Skeletal muscle tissue (tissue), 4 donors: ENCODE results near the gene SEC22C. TPM values are rescaled to one million over a fixed set of nuclear protein-coding genes. Genes with fewer than 3 reads are reported as not detected.

Source experiments
- H3K27ac ChIP-seq: one replicate; pipeline ENCODE4 v1.7.0; 2013; ENCODE audit warnings: mild to moderate bottlenecking, low read depth, low read length, inconsistent platforms
- H3K27me3 ChIP-seq, 3 donors: one replicate each; pipeline ENCODE4 v1.7.0; 2013; ENCODE audit warnings: low read length in 3 of 3; ENCODE audit not compliant: control insufficient read depth in 3 of 3, insufficient read depth in 3 of 3
- H3K36me3 ChIP-seq, 3 donors: one replicate each; pipeline ENCODE4 v1.7.0; 2013; ENCODE audit warnings: low read length in 3 of 3; ENCODE audit not compliant: control insufficient read depth in 3 of 3, insufficient read depth in 3 of 3
- H3K4me1 ChIP-seq, 3 donors: one replicate each; pipeline ENCODE4 v1.7.0; 2013; ENCODE audit warnings: low read length in 3 of 3, mild to moderate bottlenecking in 3 of 3; ENCODE audit not compliant: control insufficient read depth in 3 of 3, insufficient read depth in 3 of 3
- H3K4me3 ChIP-seq, 3 donors: one replicate each; pipeline ENCODE4 v1.7.0; 2013; ENCODE audit warnings: low read length in 3 of 3
- H3K9ac ChIP-seq, 3 donors: one replicate each; pipeline ENCODE4 v1.7.0; 2013; ENCODE audit warnings: low read length in 3 of 3, mild to moderate bottlenecking in 3 of 3, moderate library complexity in 2 of 3, low read depth in 1 of 3
- H3K9me3 ChIP-seq, 3 donors: one replicate each; pipeline ENCODE4 v1.7.0; 2013; ENCODE audit warnings: low read length in 3 of 3; ENCODE audit not compliant: control insufficient read depth in 3 of 3
- total RNA-seq: library from RNA; depleted of rRNA; stranded (reverse); fragments of >200 nt; gene quantifications from one replicate; pipeline ENCODE4 v1.2.3, GENCODE V29; 2014
- donor health status: Osteomylitis.

The SEC22C gene
- total RNA-seq, 1 donor from 2014 or later, result 21.4 TPM

GRCh38 chr3:42501681-42502428, 79.9 kb downstream of the SEC22C start:
- Histone ChIP-seq H3K4me1 (peaks cover 12 to 24% (median 12%) of the 10 kb centered on the region in 3 donors), H3K27me3 (peaks cover 46 to 67% (median 55%) of the 10 kb centered on the region in 3 donors), H3K9ac (peak overlapping the region; percentile 38 to 50 (median 43)), H3K9me3 (no peaks in the 10 kb centered on the region), H3K27ac (no peak overlapping the region), H3K36me3 (no peaks in the 10 kb centered on the region), H3K4me3 (peak overlapping the region; percentile 61 to 62 (median 62))

- no peak overlapping the region for H3K27ac ChIP-seq
- peaks cover 46 to 67% (median 55%) of the 10 kb centered on the region in 3 donors for H3K27me3 ChIP-seq
- H3K9me3 ChIP-seq, result no peaks in the 10 kb centered on the region
- H3K4me1 ChIP-seq, result peaks cover 12 to 24% (median 12%) of the 10 kb centered on the region in 3 donors
- H3K4me3 ChIP-seq, result peak overlapping the region; percentile 61 to 62 (median 62)
- no peaks in the 10 kb centered on the region for H3K36me3 ChIP-seq
- H3K9ac ChIP-seq, result peak overlapping the region in 1 of 3 donors; percentile 50
Observed at GRCh38 chr3:42501321-42501680, 80.5 kb downstream of the SEC22C start.

GRCh38 chr3:42500909-42501308, 80.9 kb downstream of the SEC22C start:
- Histone ChIP-seq H3K4me1 (peaks cover 12 to 24% (median 12%) of the 10 kb centered on the region in 3 donors), H3K27ac (no peak overlapping the region), H3K27me3 (peaks cover 46 to 67% (median 55%) of the 10 kb centered on the region in 3 donors), H3K4me3 (no peak overlapping the region), H3K36me3 (no peaks in the 10 kb centered on the region), H3K9me3 (no peaks in the 10 kb centered on the region), H3K9ac (no peak overlapping the region)

GRCh38 chr3:42500091-42500490, 81.7 kb downstream of the SEC22C start:
- peaks cover 46 to 67% (median 55%) of the 10 kb centered on the region in 3 donors for H3K27me3 ChIP-seq
- no peaks in the 10 kb centered on the region for H3K9me3 ChIP-seq
- H3K4me1 ChIP-seq, result peaks cover 12 to 24% (median 12%) of the 10 kb centered on the region in 3 donors
- H3K4me3 ChIP-seq, result no peak overlapping the region
- no peaks in the 10 kb centered on the region for H3K36me3 ChIP-seq
- H3K9ac ChIP-seq, result no peak overlapping the region
- no peak overlapping the region for H3K27ac ChIP-seq

GRCh38 chr3:42499478-42499871, 82.3 kb downstream of the SEC22C start:
- H3K9me3 ChIP-seq, result no peaks in the 10 kb centered on the region
- H3K4me3 ChIP-seq, result no peak overlapping the region
- H3K4me1 ChIP-seq, result peaks cover 12 to 24% (median 12%) of the 10 kb centered on the region in 3 donors
- no peak overlapping the region for H3K9ac ChIP-seq
- no peak overlapping the region for H3K27ac ChIP-seq
- H3K27me3 ChIP-seq, result peaks cover 46 to 67% (median 55%) of the 10 kb centered on the region in 3 donors
- no peaks in the 10 kb centered on the region for H3K36me3 ChIP-seq

GRCh38 chr3:42498791-42499477, 82.8 kb downstream of the SEC22C start:
- Histone ChIP-seq H3K9ac (no peak overlapping the region), H3K27me3 (peaks cover 46 to 67% (median 51%) of the 10 kb centered on the region in 3 donors), H3K9me3 (no peaks in the 10 kb centered on the region), H3K4me3 (no peak overlapping the region), H3K36me3 (no peaks in the 10 kb centered on the region), H3K4me1 (peaks cover 12 to 24% (median 12%) of the 10 kb centered on the region in 3 donors), H3K27ac (no peak overlapping the region)

- peaks cover 38 to 58% (median 44%) of the 10 kb centered on the region in 3 donors for H3K27me3 ChIP-seq
Observed at GRCh38 chr3:42498034-42498433, 83.7 kb downstream of the SEC22C start.

More at GRCh38 chr3:42498034-42498433, 83.7 kb downstream of the SEC22C start:
- Histone ChIP-seq H3K36me3 (no peaks in the 10 kb centered on the region), H3K9me3 (no peaks in the 10 kb centered on the region), H3K27ac (no peak overlapping the region), H3K4me1 (peaks cover 12 to 17% (median 12%) of the 10 kb centered on the region in 3 donors), H3K9ac (no peak overlapping the region), H3K4me3 (no peak overlapping the region)

Other genes starting within 250 kb of the SEC22C start
- gene LYZL4, start 171.4 kb downstream of the SEC22C start, total RNA-seq, result not detected
- gene VIPR1, start 79.3 kb downstream of the SEC22C start, total RNA-seq, result 1.6 TPM
- gene SS18L2, start 8.9 kb upstream of the SEC22C start, total RNA-seq, result 15.7 TPM
- 119 TPM for gene NKTR, start 18.7 kb upstream of the SEC22C start, total RNA-seq
- gene ZBTB47, start 71.7 kb upstream of the SEC22C start, total RNA-seq, result 21.4 TPM
- 179 TPM for gene KLHL40, start 103.6 kb upstream of the SEC22C start, total RNA-seq
- 23.0 TPM for gene HHATL, start 120.8 kb upstream of the SEC22C start, total RNA-seq
- gene CCDC13, start 191.3 kb upstream of the SEC22C start, total RNA-seq, result not detected
- gene HIGD1A, start 222.5 kb upstream of the SEC22C start, total RNA-seq, result 63.7 TPM
- 1.6 TPM for gene ACKR2, start 227.5 kb upstream of the SEC22C start, total RNA-seq